Neural crest cell (in vitro differentiated cells): ENCODE data around the gene RPTOR. TPM values are rescaled to one million over a fixed set of nuclear protein-coding genes. Genes with fewer than 3 reads are reported as not detected.
A peak's percentile ranks its signal among the peaks of the same experiment; 100 is the strongest.

Experiments
- DNase-seq: peaks from one replicate; pipeline ENCODE4 v3.0.0; 2021; ENCODE audit warnings: low read depth, mixed read lengths, low spot score
- H3K27ac Mint-ChIP-seq: one replicate; pipeline ENCODE4 v1.8.0; 2021; ENCODE audit warnings: mild to moderate bottlenecking, mixed read lengths; ENCODE audit not compliant: unreplicated experiment
- H3K27me3 Mint-ChIP-seq: 2 replicates; pipeline ENCODE4 v1.8.0; 2021; ENCODE audit warnings: low read depth, mild to moderate bottlenecking, mixed read lengths
- H3K36me3 Mint-ChIP-seq: 2 replicates; pipeline ENCODE4 v1.8.0; 2021; ENCODE audit warnings: low read depth, mild to moderate bottlenecking, mixed read lengths
- H3K4me1 Mint-ChIP-seq: 2 replicates; pipeline ENCODE4 v1.8.0; 2021; ENCODE audit warnings: mixed read lengths
- H3K4me3 Mint-ChIP-seq: one replicate; pipeline ENCODE4 v1.8.0; 2021; ENCODE audit warnings: mild to moderate bottlenecking, mixed read lengths
- H3K9me3 Mint-ChIP-seq: 2 replicates; pipeline ENCODE4 v1.8.0; 2021; ENCODE audit warnings: mixed read lengths
- total RNA-seq: library from RNA; stranded (reverse); gene quantifications from 2 replicates; pipeline ENCODE4 v1.2.1, GENCODE V29; 2021
- TF ChIP-seq, protein P1 (sequence below): fragments of 200-600 bp; sonication (generic); conservative IDR thresholded peaks from 2 replicates; pipeline ENCODE4 v1.5.0; 2021; ENCODE audit warnings: antibody characterized with exemption, mild to moderate bottlenecking

Gene RPTOR
- total RNA-seq, 1 donor from 2014 or later = 41.1 TPM

DNA sequence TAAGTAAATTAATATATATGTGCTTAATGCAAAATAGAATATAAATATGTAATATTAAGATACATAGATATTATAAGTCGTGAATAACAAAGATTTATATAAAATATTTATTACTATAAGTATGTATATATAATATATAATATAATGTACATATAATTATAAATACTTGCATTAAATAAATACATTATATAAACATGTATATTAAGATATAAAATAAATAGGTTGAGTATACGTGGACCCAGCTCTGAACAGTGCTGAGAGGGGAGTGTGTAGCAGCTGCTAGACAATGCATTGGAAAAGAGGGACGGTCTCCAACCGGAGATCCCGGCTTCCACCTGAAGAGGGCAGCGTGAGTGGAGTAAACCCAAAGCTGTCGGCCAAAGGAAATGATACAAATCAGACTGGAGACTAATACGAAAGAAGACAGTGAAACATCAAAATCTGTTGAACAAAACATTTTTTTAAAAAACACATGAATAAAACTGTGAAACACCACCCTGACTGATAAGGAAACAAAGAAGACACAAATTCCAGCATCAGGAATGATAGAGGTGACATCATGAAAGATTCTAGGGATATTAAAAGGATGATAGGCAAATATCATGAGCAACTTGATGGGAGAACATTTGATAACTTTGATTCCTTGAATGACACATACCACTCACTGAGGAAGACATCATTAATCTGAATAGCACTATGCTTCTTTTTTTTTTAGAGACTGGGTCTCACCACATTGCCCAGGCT is 321.6 kb downstream of the RPTOR start:
- Mint-ChIP-seq H3K9me3 (no peaks in the 10 kb centered on the region), H3K27me3 (no peaks in the 10 kb centered on the region), H3K4me1 (peaks cover 9% of the 10 kb centered on the region), H3K27ac (no peak overlapping the region), H3K36me3 (peaks cover 13% of the 10 kb centered on the region), H3K4me3 (no peak overlapping the region)
- DNase-seq = peak; percentile 83
- TF ChIP-seq, protein P1, sequence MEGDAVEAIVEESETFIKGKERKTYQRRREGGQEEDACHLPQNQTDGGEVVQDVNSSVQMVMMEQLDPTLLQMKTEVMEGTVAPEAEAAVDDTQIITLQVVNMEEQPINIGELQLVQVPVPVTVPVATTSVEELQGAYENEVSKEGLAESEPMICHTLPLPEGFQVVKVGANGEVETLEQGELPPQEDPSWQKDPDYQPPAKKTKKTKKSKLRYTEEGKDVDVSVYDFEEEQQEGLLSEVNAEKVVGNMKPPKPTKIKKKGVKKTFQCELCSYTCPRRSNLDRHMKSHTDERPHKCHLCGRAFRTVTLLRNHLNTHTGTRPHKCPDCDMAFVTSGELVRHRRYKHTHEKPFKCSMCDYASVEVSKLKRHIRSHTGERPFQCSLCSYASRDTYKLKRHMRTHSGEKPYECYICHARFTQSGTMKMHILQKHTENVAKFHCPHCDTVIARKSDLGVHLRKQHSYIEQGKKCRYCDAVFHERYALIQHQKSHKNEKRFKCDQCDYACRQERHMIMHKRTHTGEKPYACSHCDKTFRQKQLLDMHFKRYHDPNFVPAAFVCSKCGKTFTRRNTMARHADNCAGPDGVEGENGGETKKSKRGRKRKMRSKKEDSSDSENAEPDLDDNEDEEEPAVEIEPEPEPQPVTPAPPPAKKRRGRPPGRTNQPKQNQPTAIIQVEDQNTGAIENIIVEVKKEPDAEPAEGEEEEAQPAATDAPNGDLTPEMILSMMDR = peak; percentile 77

DNA sequence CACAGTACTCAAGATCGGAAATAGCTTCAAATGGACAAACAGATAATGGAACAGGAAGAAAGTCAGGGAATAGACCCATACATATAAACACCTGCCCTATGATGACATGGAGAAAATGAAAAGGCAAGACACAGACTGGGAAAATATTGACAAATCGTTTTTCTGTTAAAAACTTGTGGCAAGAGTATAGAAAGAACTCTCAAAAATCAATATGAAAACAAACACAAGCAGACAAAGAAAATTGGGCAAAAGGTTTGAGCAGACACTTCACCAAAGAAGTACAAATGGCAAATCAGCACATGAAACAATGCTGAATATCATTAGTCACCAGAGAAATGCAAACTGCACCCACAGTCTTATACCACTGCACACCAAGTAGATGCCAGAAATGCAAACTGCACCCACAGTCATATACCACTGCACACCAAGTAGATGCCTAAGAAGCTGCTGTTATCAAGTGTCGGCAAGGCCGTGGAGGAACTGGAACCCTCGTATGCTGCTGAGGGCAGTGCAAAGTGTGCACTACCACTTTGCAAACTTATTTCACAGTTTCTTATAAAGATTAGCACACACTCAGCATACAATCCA is 323.5 kb downstream of the RPTOR start:
- no peak for DNase-seq
- Mint-ChIP-seq H3K27me3 (no peaks in the 10 kb centered on the region), H3K4me1 (peaks cover 14% of the 10 kb centered on the region), H3K27ac (no peak overlapping the region), H3K36me3 (peaks cover 7% of the 10 kb centered on the region), H3K9me3 (no peaks in the 10 kb centered on the region), H3K4me3 (no peak overlapping the region)
- TF ChIP-seq, protein P1 = no peak

DNA sequence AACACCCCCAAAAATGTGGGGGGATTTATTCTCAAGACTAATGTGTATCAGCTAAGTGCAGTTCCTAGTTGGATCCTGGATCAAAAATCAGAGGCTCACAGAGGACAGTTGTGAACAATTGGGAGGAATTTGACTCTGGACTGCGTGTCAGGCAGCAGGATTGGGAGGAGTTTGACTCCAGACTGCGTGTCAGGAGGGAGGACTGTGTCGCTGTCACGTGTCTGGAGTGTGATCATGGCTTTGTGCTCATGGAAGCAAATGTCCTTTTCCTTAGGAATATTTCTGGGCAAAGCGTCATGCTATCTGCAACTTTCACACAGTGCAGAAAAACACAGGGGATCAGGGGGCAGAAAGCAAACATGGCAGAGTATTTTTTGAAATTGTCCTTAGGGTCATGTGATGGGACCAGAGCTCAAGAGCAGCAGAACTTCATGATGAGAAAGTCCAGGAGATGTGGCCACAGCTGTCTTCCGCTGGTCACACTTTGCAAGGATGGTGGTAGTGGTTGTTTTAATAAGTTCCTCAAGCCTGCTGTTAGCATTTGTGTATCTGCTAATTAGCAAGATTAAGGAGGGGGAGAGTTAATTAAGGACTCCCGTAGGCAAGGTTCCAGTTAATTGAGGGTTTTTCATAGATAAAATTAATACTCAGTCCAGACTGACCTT is 325.0 kb downstream of the RPTOR start:
- no peak for DNase-seq
- Mint-ChIP-seq H3K27ac (no peak overlapping the region), H3K4me3 (no peak overlapping the region), H3K4me1 (peaks cover 26% of the 10 kb centered on the region), H3K27me3 (no peaks in the 10 kb centered on the region), H3K36me3 (peaks cover 5% of the 10 kb centered on the region), H3K9me3 (no peaks in the 10 kb centered on the region)
- TF ChIP-seq, protein P1 = no peak

DNA sequence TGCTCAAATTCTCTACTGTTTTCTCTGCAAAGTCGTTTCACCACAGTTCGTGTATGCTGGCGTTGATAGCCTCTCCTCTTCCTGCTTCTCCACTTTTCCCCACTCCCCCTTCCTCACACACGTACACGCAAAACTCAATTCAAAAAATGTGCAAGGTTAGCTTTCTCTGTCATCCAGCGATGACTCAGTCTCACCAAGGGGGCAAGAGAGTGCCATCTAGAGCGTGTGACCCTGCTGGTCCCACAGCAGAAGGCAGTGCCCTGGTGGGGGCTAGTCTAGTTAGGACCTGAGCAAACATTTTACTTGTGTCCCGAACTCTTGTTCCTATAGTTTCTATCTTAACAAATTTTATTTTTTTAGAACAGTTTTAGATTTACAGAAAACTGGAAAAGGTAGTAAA is 325.8 kb downstream of the RPTOR start:
- no peak overlapping the region for H3K27ac Mint-ChIP-seq
- TF ChIP-seq, protein P1 = no peak
- no peak overlapping the region for H3K4me3 Mint-ChIP-seq
- H3K36me3 Mint-ChIP-seq = peaks cover 5% of the 10 kb centered on the region
- H3K9me3 Mint-ChIP-seq = no peaks in the 10 kb centered on the region
- H3K27me3 Mint-ChIP-seq = no peaks in the 10 kb centered on the region
- no peak for DNase-seq
- peaks cover 30% of the 10 kb centered on the region for H3K4me1 Mint-ChIP-seq

DNA sequence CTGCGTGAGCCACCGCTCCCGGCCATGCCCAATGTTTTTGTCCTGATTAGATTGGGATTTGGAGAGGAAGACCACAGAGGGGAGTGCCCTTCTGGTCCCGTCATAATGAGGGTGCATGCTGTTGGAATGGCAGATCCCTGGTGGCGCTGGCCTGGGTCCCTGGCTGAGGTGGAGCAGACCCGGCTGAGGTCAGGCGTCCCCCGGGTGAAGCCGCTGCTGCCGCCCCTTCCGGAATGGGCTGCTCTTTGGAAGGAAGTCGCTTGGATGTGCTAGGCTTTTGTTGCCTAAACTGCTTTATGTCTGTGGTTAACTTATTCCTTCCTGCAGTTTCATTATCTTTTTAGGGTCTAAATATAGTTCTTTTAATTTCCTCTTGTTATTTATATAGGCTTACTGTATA is 326.7 kb downstream of the RPTOR start:
- Mint-ChIP-seq H3K27me3 (no peaks in the 10 kb centered on the region), H3K9me3 (no peaks in the 10 kb centered on the region), H3K4me3 (no peak overlapping the region), H3K4me1 (peaks cover 27% of the 10 kb centered on the region), H3K27ac (no peak overlapping the region), H3K36me3 (peaks cover 5% of the 10 kb centered on the region)
- no peak for DNase-seq
- TF ChIP-seq, protein P1 = no peak
